Measurements from ENCODE around the gene IGSF1. TPM values are rescaled to one million over a fixed set of nuclear protein-coding genes. Genes with fewer than 3 reads are reported as not detected.

Gene IGSF1
- 0.02 TPM in 1 of 2 replicates, not detected in the other for total RNA-seq (2014; rRNA removed; shearing (Covaris generic))

GRCh38 chrX:131288738-131289511 lies at the start of gene IGSF1:
IGSF1 (minus strand) TSS chrX:131289306; CDS start chrX:131286674, 2,632 bp downstream.
- peak; percentile 0 for DNase-seq (ENCODE audit: low spot score)

DNA sequence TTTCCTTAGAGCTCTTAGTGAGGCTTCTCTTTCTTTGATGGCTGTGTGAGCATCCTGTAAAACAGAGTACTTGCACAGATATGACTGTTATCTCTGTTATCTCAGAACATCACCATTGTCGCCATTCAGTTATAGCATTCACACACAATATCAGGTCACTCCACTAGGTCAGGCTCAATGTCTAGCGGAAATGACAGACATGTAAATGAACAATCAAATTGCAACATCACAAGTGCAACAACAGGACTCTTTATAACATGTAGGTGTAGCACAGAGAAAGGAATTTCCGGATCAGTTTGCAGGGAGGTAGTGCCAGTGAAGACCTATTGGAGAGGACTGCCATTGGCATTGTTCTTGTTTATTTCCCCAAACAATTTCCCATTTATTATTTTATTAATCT lies 43.2 kb upstream of the IGSF1 start:
- DNase-seq (ENCODE audit: low spot score): no peak

- DNase-seq (ENCODE audit: low spot score): no peak
Measured at GRCh38 chrX:131331152-131331551, 42.0 kb upstream of the IGSF1 start.

DNA sequence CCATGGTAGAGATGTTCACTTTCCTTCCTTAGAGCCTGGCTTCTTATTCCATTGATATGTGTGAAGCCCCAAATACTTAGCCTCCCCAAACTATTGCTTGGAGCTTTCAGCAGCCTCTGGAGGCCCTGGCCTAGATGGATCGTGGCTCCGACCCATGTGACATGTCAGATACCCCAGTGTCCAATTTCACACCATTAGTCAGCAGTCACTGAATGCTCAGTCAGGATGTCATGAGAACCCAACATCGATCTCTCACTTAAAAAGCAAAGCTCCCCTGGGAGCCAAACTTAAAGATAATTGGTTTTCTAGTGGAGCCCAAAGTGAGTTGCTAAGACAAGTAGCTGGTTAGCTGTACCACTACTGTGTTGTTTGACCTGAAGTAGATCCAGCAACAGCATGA lies 41.6 kb upstream of the IGSF1 start:
- DNase-seq (ENCODE audit: low spot score): no peak

DNA sequence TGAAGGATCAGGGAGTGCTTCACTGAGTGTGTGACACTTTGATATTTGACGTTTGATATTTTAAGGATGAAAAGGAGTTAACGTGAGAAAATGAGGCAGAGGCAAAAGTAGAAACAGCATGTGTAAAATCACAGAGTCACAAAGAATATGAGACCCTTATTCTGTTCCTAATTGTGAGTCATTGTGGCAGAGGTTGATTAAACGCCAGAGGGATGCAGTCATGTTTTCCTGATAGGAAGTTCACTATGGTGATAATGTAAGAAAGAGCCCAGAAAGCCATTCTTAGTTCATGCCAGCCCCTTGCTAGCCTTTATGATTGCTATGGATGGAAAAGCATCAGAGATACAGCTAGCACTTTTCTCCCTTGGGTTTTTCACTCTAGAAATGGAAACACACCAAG lies 33.5 kb upstream of the IGSF1 start:
- no peak for DNase-seq (ENCODE audit: low spot score)

- no peak for DNase-seq (ENCODE audit: low spot score)
Measured at GRCh38 chrX:131317326-131317725, 28.2 kb upstream of the IGSF1 start.

DNA sequence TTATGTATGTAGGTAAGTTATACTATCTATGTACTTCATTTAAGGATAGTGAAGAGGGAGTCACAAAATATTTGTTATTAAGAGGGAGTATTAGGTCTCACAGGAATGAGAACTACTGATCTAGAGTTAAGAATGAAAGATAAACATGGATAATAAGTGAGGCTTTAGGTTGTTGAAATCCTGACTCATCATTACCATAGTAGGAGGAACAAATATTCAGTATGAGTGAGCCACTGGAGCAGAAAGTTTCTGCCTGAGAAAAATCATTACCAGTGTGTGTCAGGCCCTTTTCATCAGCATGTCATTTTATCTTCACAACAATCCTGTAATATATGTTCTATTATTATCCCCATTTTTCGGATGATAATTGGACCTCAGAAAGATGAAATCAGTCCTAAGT lies 27.2 kb upstream of the IGSF1 start:
- DNase-seq (ENCODE audit: low spot score): no peak

GRCh38 chrX:131308980-131309379 lies 19.9 kb upstream of the IGSF1 start:
- DNase-seq (ENCODE audit: low spot score): no peak

- DNase-seq (ENCODE audit: low spot score): no peak
Measured at GRCh38 chrX:131306601-131307000, 17.5 kb upstream of the IGSF1 start.

- DNase-seq (ENCODE audit: low spot score): no peak
Measured at GRCh38 chrX:131305926-131306325, 16.8 kb upstream of the IGSF1 start.

DNA sequence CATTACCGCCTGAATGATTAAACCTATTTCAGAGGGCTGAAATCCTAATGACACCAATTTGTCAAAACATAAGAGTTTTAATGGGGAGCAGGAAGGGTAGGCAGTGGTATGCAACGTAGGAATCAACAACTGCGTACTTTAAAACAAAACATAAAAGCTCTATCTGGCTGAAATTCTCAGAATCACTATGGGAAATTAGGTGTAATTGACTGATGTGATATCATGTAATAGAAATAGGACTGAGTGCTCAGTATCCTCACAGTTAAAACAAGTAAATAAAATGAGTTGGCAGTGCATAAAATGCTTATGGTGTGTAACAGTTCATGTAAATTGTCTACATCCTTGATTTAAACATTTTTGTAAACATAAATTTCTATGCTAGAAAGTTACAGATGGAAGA lies 13.6 kb upstream of the IGSF1 start:
- no peak for DNase-seq (ENCODE audit: low spot score)

- DNase-seq (ENCODE audit: low spot score): no peak
Measured at GRCh38 chrX:131301155-131301554, 12.0 kb upstream of the IGSF1 start.

DNA sequence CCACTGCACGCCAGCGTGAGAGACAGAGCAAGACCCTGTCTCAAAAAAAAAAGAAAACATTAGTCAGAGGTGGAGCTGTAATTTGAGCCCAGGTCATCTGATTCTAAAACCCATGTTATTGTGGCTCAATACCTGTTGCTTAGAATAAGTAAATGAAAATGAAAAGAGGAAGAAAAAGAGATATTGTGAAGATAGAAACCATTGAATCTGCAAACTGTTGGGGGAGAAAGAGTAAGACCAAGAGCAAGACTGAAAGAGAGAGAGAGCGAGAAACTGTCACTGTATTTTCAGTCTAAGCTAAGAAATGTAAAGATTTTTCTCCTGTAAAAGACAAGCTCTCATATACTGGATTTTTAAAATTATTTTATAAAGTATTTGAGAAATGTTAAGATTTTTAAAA lies 9.7 kb upstream of the IGSF1 start:
- no peak for DNase-seq (ENCODE audit: low spot score)

GRCh38 chrX:131298036-131298435 lies 8.9 kb upstream of the IGSF1 start:
- DNase-seq (ENCODE audit: low spot score): no peak

- no peak for DNase-seq (ENCODE audit: low spot score)
Measured at GRCh38 chrX:131289527-131289926, 421 bp upstream of the IGSF1 start.

DNA sequence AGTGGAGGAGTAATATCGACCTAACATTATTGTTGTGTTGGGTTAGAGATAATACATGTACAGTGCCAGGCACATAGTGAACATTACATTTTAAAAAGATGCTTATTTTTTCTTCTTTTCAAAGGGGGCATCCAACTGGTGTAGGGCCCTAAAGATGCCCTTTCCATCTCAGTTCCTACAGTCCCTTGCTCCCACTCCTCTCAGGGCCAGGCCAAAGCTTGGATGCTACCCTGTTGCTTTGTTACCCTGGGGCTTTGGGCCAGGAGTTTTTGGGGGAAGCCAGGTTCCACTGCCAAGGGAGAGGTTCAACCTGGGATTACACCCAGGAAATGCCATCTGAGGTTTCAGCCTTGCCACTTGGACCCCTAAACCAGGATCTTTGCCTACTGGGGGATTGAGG lies 918 bp downstream of the IGSF1 start:
- DNase-seq (ENCODE audit: low spot score): no peak

- no peak for DNase-seq (ENCODE audit: low spot score)
Measured at GRCh38 chrX:131287560-131288179, 1.4 kb downstream of the IGSF1 start.

DNA sequence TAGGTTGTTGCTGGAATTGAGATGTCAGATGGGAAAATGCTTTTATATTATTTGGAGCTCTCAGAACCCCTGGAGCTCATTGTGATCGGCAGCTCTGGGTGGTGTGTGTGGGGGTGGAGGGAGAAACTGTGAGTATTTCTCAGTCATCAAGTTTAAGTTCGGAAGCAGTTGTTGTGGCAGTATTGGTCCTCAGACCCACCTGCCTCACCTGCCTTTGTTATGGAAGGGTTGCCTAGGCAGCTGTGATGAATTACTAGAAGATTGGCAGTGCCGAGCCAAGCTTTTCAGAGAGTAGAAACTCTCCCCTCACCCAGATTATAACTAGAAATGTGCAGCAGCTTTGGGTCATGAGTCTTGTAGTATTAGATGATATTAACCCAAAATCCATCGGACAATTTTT lies 9.5 kb downstream of the IGSF1 start:
- no peak for DNase-seq (ENCODE audit: low spot score)

GRCh38 chrX:131279197-131279596 lies 9.9 kb downstream of the IGSF1 start:
- no peak for DNase-seq (ENCODE audit: low spot score)

DNA sequence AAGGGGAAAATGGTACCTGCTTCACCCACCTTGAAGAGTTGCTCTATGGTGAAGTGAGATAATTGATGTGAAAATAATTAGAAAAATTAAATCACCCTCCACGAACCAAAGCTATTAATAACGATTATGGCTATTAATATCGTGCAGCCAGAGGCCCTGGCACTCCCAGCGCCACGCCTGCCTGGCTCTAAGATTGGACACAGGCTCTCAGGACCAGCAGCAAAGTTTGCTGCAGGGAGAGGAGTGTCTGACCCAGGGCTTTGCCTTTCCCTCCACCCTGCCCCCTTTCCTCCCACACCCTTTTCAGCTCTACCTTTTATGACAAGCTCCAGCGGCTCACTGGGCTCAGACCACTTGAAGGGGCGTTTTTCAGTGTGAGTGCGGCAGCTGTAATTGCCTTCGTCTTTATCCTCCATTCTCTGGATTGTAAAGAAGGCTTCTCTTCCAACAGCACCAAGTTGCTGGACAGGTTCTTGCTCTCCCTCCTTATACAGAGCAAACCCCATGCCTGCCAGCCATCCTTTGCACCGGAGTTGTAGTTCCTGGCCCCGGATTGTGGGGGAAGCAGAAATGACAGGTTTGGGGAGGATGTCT lies 11.5 kb downstream of the IGSF1 start:
- DNase-seq (ENCODE audit: low spot score): no peak

GRCh38 chrX:131273011-131273410 lies 16.1 kb downstream of the IGSF1 start:
- no peak for DNase-seq (ENCODE audit: low spot score)

DNA sequence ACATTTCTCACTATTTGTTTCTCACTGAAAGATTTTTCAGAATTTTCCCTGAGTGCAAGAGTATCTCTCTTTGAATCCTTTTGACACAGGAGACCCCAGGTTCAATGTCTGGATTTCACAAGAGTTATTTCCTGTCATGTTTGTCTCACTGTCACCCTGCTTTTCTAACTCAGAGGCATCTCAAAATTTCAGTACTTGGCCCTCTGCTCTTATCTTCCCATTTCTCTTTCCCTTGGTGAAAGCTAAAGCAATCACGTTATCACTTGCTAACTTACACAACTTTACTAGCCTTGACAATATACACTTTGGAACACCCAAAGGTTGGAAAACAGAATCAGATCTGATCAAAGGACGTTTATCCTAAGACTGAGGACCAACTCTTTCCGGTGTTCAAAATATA lies 17.3 kb downstream of the IGSF1 start:
- DNase-seq (ENCODE audit: low spot score): no peak

DNA sequence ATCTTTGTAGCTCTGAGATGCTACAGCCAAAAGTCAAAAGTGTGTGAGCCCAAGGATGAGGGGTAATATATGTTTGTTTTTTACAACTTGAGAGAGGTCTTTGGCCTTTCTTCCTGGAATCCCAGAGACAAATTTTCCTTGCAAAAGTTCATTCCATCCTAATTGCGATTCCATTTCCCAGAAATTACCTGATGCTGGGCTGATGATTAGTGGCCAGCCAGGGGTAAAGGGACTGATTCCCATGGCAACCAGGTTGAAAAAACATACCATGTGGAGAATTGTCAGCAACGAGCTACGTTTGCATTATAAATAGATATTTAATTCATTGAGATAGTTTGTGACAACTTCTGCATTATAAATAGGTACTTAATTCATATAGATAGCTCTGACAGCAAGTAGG lies 17.8 kb downstream of the IGSF1 start:
- no peak for DNase-seq (ENCODE audit: low spot score)
